GM21390 (cell line): Measurements from ENCODE around the gene FBXO3.

ENCODE experiments used
- ATAC-seq: cut with Tn5 transposase; IDR thresholded peaks from one replicate; pipeline ENCODE4 v1.9.1; 2021; ENCODE audit not compliant: unreplicated experiment

The FBXO3 gene

GRCh38 chr11:33772870-33773269, 1.4 kb downstream of the FBXO3 start:
- ATAC-seq = no peak

GRCh38 chr11:33772300-33772699, 2.0 kb downstream of the FBXO3 start:
- no peak for ATAC-seq

- ATAC-seq = no peak
Observed at GRCh38 chr11:33770236-33770635, 4.1 kb downstream of the FBXO3 start.

GRCh38 chr11:33769542-33769941, 4.8 kb downstream of the FBXO3 start:
- no peak for ATAC-seq

- no peak for ATAC-seq
Observed at GRCh38 chr11:33767624-33768023, 6.7 kb downstream of the FBXO3 start.

GRCh38 chr11:33766085-33766484, 8.2 kb downstream of the FBXO3 start:
- no peak for ATAC-seq

- ATAC-seq = no peak
Observed at GRCh38 chr11:33761471-33761870, 12.8 kb downstream of the FBXO3 start.

- peak; percentile 99 for ATAC-seq
Observed at GRCh38 chr11:33753304-33753967, 20.9 kb downstream of the FBXO3 start.

- ATAC-seq = no peak
Observed at GRCh38 chr11:33751878-33752277, 22.4 kb downstream of the FBXO3 start.

- no peak for ATAC-seq
Observed at GRCh38 chr11:33747979-33748378, 26.3 kb downstream of the FBXO3 start.

GRCh38 chr11:33743291-33743690, 31.0 kb downstream of the FBXO3 start:
- ATAC-seq = no peak

- ATAC-seq = no peak
Observed at GRCh38 chr11:33742249-33742851, 32.0 kb downstream of the FBXO3 start.

- no peak for ATAC-seq
Observed at GRCh38 chr11:33741806-33742205, 32.5 kb downstream of the FBXO3 start.

GRCh38 chr11:33737362-33737821, 36.9 kb downstream of the FBXO3 start:
- ATAC-seq = no peak

GRCh38 chr11:33736148-33736812, 38.0 kb downstream of the FBXO3 start, which contains the start of gene CD59:
CD59 (minus strand) TSS chr11:33736423; CDS start chr11:33722445, 13,978 bp downstream.
- ATAC-seq = peak; percentile 48

GRCh38 chr11:33735271-33736147, 38.8 kb downstream of the FBXO3 start:
- ATAC-seq = peak; percentile 50

- no peak for ATAC-seq
Observed at GRCh38 chr11:33734441-33735270, 39.7 kb downstream of the FBXO3 start.

- ATAC-seq = no peak
Observed at GRCh38 chr11:33733980-33734379, 40.3 kb downstream of the FBXO3 start.

GRCh38 chr11:33731723-33732531, 42.4 kb downstream of the FBXO3 start:
- ATAC-seq = no peak
